Activated T-helper 17 cell treated with anti-CD3 and anti-CD28 coated beads, Interleukin-2, amount 50 U/mL, for 72 hours (primary cell): ENCODE results near the gene LRP1. TPM values are rescaled to one million over a fixed set of nuclear protein-coding genes. Genes with fewer than 3 reads are reported as not detected.

Source experiments
- ATAC-seq: fragments of 150-1000 bp; cut with Tn5 transposase; replicated peaks from 2 replicates; pipeline ENCODE4 v1.10.0; 2021; ENCODE audit warnings: mild to moderate bottlenecking, moderate library complexity
- H3K27ac Mint-ChIP-seq: one replicate; pipeline ENCODE4 v1.8.0; 2022; ENCODE audit warnings: mixed read lengths
- H3K27me3 Mint-ChIP-seq: one replicate; pipeline ENCODE4 v1.8.0; 2022; ENCODE audit warnings: mixed read lengths
- H3K36me3 Mint-ChIP-seq: one replicate; pipeline ENCODE4 v1.8.0; 2022; ENCODE audit warnings: low read depth, mild to moderate bottlenecking, mixed read lengths
- H3K4me1 Mint-ChIP-seq: one replicate; pipeline ENCODE4 v1.8.0; 2022; ENCODE audit warnings: mixed read lengths
- H3K4me3 Mint-ChIP-seq: one replicate; pipeline ENCODE4 v1.8.0; 2022; ENCODE audit warnings: mild to moderate bottlenecking, mixed read lengths
- H3K9me3 Mint-ChIP-seq: one replicate; pipeline ENCODE4 v1.8.0; 2022; ENCODE audit warnings: mixed read lengths
- total RNA-seq, 2 donors: library from RNA; stranded (reverse); gene quantifications; one replicate each; pipeline ENCODE4 v1.2.3, GENCODE V29; 2022

Gene LRP1
- total RNA-seq, 2 donors from 2014 or later: 2.4 to 20.2 TPM

DNA sequence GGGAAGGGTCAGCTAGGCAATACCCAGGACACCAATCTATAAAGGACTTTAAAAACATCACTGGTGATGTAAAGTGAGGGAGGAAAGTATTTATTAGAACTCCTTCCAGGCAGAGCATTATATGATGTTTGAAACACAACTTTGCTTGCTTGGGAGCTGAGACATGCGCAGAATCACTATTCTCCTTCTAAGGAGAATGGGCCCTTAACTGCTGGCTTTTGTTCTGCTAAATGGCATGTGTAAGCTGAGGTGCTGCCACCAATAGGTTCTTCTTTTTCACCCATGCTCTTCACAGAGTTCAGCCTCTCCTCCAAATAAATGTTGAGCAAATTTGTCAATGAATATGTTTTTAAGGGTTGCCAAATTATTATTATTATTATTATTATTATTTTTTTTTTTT is 118.8 kb downstream of the LRP1 start:
- Mint-ChIP-seq H3K27me3 (peaks cover 17% of the 10 kb centered on the region), H3K4me3 (no peak overlapping the region), H3K27ac (no peak overlapping the region), H3K9me3 (no peaks in the 10 kb centered on the region), H3K4me1 (peaks cover 19% of the 10 kb centered on the region), H3K36me3 (no peaks in the 10 kb centered on the region)
- no peak for ATAC-seq

DNA sequence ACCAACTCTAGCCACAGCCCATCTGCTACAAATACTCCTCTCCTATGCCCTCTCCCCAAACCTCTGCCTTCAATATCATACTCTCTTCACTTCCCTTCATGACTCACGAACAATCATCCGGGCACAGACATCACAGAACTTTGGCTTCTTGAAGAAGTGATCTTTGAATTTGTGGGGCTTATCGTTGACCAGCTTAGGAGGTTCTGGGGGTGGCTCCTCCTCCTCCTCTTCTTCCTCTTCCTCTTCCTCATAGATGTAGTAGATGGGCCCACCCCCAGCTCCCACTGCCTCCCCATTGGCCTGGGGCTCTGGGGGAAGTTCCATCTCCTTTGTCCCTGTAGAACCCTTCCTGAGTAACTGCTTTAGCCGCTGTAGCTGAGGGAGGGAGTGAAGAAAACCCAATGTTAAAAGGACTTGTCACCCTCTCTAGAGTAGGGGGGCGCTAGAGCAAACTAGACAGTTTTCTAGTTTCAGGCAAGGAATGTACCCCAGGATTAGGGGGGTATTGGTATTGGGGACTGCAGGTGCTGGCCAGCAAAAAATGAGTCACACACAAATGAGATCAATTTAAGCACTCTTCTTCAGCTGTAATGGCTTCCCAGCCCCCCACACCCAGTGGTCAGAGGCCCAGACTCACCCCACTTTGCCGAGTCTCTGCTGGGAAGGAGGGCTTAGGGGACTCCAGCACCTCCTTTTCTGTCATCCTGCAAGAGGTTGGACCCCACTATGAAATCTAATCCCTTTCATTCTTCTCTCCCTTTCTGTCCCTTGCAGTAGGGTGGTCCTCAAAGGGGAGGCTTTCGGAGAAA is 120.9 kb downstream of the LRP1 start:
- no peak for ATAC-seq
- Mint-ChIP-seq H3K27ac (no peak overlapping the region), H3K9me3 (no peaks in the 10 kb centered on the region), H3K4me1 (peaks cover 8% of the 10 kb centered on the region), H3K4me3 (no peak overlapping the region), H3K27me3 (peaks cover 5% of the 10 kb centered on the region), H3K36me3 (peaks cover 9% of the 10 kb centered on the region)

DNA sequence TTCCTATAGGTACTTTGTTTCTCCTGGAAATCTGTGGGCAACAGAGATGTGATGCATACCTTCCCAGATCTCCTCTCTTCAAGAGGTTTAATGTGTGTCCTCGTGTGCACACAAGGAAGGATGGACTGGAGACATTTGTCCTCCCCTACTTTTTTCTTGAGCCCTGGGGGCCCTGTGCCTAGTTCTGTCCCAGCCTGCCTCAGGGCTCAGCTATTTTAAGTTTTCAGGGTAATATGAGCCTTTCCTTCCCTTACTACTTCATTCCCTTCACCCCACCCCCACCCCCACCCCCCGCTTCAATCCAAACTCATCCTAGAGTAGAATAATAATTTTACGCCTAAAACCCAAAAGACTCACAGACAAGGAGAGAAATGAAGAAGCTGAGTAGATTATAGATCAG is 122.3 kb downstream of the LRP1 start:
- H3K9me3 Mint-ChIP-seq: no peaks in the 10 kb centered on the region
- H3K4me3 Mint-ChIP-seq: no peak overlapping the region
- H3K27me3 Mint-ChIP-seq: no peaks in the 10 kb centered on the region
- peaks cover 15% of the 10 kb centered on the region for H3K36me3 Mint-ChIP-seq
- no peak overlapping the region for H3K27ac Mint-ChIP-seq
- peaks cover 5% of the 10 kb centered on the region for H3K4me1 Mint-ChIP-seq
- no peak for ATAC-seq

DNA sequence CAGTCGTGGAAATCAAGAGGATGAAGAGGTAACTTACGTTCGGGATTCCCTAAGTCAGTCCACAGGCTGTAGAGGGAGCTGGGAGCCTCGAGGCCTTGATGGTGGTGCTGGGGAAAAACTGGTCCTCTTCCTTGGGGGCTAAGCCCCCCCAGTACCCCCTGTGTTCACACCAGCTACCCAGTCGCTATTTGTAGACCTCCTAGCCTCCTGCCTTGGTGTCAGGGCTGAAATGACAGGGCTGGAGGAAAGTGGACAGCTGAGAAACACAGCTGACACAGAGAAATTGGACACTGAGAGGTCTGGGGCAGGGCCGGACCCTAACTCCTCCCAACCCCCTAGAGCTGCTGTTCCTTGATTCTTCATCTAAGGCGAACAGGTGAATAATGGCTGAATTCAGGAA is 122.7 kb downstream of the LRP1 start, which contains the start of gene STAC3:
Gene STAC3 (minus strand): TSS at position 232 of the 400 bp plus-strand sequence. CDS start 1,551 bp downstream, outside the sequence.
- Mint-ChIP-seq H3K9me3 (no peaks in the 10 kb centered on the region), H3K4me3 (no peak within 1 kb of the TSS), H3K36me3 (peaks cover 20% of the 10 kb centered on the region), H3K4me1 (peaks cover 5% of the 10 kb centered on the region), H3K27me3 (no peaks in the 10 kb centered on the region), H3K27ac (no peak within 1 kb of the TSS)
- ATAC-seq: no peak

DNA sequence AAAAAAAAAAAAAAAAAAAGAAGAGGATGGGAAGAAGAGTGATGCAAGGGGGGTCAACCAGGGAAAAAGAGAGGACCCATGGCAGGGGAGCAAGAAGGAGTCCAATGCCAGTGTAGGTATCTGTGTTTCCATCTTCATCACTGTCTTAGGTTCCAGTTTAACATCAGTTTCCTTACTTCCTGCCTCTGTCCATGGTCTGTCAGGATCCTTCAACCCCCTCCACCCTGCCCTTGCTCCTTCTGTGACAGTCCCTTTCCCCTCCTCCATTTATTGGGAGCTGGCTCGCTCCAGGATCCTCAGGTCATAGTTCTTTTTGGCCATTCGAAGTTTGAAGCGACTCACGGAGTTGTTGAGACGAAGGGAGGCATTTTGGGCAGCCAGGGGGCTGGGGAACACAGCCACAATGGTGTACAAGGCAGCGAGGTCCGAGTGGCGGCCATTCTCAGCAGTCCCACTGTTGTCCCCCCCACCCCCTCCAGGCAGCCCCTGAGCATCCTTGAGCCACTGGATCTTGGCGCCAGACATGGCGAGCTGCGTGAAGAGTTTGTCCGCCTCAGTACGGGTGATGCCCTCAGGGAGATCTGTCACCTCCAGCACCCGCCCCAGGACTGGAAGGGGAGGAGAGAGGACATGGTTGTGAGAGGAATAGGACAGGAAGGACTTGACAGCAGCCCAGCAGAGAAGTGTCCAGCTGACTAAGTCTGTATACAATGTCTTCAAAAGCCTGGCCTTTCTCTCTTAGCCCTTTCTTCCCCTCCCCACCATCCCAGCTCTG is 126.4 kb downstream of the LRP1 start:
- Mint-ChIP-seq H3K4me3 (no peak overlapping the region), H3K36me3 (peaks cover 51% of the 10 kb centered on the region), H3K9me3 (no peaks in the 10 kb centered on the region), H3K4me1 (no peaks in the 10 kb centered on the region), H3K27me3 (no peaks in the 10 kb centered on the region), H3K27ac (no peak overlapping the region)
- no peak for ATAC-seq

DNA sequence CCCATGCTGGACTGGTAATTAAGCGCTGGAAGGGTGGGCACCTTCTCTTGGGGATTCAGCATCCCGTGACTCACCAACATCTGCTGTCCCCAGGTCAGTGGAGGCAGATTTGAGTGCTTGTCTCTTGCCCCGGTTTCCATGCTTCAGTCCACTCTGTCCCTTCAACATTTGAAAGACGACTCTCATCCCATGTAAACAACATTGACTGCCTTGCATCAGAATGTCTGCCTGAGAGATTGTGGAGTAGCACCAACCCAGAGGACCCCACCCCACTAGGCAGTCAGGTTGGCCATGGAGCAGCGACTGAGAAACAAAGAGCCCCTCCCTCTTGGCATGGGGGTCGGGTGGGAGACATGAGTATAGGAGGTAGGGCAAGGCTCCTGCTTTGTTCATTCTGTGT is 127.6 kb downstream of the LRP1 start:
- ATAC-seq: no peak
- no peaks in the 10 kb centered on the region for H3K9me3 Mint-ChIP-seq
- H3K27ac Mint-ChIP-seq: no peak overlapping the region
- H3K36me3 Mint-ChIP-seq: peaks cover 61% of the 10 kb centered on the region
- no peaks in the 10 kb centered on the region for H3K27me3 Mint-ChIP-seq
- H3K4me1 Mint-ChIP-seq: no peaks in the 10 kb centered on the region
- no peak overlapping the region for H3K4me3 Mint-ChIP-seq

DNA sequence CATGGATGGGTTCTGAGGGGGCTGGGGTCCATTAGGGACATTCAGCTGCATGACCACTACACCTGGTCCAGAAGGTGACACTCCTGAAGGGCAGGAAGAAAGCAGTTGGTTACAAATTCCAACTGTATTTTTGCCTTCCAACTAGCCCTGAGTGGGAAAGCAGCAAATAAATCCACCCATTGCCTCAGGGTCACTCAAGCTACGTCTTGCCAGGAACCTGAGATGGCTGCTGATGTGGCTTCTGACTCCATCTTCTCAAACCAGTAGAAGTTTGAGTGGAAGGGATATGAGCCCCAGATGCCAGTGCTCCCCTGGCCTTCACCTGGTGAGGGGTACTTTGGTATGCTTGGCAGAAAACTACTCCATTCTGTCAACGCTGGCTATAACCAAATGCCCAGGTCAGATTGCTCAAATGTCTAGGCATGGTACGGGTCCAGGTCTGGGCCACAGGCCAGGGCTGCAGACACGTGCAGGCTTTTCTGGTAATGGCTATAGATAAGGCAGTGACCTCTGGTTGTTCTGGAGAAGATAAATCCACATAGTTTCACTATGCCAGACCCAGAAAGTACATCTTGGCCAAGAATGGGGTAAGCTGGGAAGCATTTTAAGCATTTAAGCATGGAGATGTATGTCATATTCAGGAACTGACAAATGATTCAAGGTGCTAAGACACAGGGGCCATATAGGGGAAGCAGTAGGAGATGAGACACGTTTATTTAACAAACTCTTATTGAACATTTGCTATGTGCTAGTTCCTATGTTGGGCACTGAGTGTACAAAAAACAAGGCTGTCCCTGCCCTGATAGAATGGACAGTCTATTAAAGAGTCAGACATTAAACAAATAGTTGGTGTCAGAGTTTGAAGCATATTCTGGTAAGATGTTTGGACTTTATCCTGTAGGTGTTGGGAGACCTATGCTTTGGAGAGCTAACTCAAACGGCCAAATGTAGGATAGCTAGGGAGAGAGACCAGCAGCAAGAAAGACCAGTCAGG is 131.0 kb downstream of the LRP1 start:
- Mint-ChIP-seq H3K36me3 (peaks cover 81% of the 10 kb centered on the region), H3K4me3 (no peak overlapping the region), H3K27ac (no peak overlapping the region), H3K4me1 (no peaks in the 10 kb centered on the region), H3K27me3 (no peaks in the 10 kb centered on the region), H3K9me3 (no peaks in the 10 kb centered on the region)
- ATAC-seq: no peak

DNA sequence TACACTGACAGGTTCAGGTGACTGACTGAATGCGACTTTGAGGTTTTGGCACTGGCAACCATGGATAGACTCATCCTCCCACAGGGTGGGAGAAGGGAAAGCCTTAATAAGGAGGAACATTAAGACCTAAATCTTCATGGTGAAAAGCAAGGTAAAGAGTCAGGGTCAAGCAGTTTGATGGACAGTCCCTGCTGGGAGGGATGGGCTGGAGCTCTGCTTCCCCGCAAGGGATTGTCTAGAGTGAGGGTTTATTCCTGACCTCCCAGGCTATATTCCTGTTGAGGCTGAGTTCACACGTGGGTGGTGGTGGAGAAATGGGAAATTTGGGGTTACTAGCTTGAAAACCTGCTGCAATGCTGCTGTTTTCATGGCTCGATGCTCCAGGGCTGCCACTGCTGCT is 132.1 kb downstream of the LRP1 start:
- no peak for ATAC-seq
- no peaks in the 10 kb centered on the region for H3K27me3 Mint-ChIP-seq
- H3K36me3 Mint-ChIP-seq: peaks cover 86% of the 10 kb centered on the region
- no peak overlapping the region for H3K27ac Mint-ChIP-seq
- H3K4me3 Mint-ChIP-seq: no peak overlapping the region
- H3K4me1 Mint-ChIP-seq: no peaks in the 10 kb centered on the region
- no peaks in the 10 kb centered on the region for H3K9me3 Mint-ChIP-seq

DNA sequence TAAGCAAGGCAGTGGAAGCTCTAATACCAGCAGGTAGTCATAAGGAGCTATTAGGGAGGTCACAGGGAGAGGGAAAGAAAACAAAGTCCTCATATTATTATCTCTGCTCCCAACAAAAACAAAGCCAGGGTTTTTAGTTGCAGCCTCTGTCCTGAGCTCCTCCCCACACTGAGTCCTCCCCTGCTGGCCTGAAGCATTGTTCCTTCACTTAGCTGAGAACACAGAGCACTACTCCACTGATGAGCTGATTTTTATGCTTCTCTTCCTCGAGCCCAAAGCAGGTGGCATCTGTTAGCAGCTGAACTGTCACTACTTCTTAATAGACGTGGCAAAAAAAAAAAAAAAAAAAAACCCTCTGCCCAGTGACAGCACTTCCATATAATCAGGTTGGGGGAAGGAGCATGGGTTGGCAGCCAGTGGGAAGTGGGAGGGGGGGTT is 133.2 kb downstream of the LRP1 start:
- H3K9me3 Mint-ChIP-seq: no peaks in the 10 kb centered on the region
- H3K27ac Mint-ChIP-seq: no peak overlapping the region
- no peak overlapping the region for H3K4me3 Mint-ChIP-seq
- no peak for ATAC-seq
- H3K36me3 Mint-ChIP-seq: peaks cover 86% of the 10 kb centered on the region
- no peaks in the 10 kb centered on the region for H3K27me3 Mint-ChIP-seq
- no peaks in the 10 kb centered on the region for H3K4me1 Mint-ChIP-seq

DNA sequence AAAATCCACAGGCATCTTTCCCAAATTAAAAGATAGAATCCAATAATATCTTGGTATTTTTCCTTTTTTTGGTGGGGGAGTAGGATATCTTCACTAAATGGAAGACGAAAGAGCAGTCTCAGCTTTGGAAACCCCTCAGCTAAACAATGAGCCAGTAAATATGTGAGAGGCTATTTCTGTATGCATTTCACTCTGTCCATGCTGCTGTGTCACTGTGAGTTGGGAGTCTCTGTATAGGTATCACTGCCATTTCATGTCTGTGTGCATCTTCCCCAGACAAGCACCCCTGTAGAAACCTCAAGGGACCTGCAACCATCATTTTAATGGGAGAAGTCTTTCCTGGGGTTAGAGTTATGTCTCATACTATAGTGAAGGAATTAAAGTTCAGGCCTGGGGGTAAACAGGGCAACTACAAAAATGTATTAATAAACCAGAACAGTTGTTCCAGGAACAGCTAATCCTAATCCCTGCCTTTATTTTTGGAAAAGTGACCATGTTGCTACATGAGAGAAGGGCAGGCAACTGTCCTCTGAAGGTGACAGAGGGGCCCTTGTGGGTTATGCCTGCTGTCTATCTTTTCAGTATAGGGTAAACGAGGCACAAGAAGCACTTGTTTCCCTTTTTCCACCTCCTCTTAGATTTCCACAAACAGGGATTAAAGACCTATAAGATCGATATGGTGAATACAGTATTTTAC is 134.0 kb downstream of the LRP1 start:
- Mint-ChIP-seq H3K4me3 (no peak overlapping the region), H3K27me3 (no peaks in the 10 kb centered on the region), H3K36me3 (peaks cover 86% of the 10 kb centered on the region), H3K9me3 (no peaks in the 10 kb centered on the region), H3K4me1 (peaks cover 5% of the 10 kb centered on the region), H3K27ac (no peak overlapping the region)
- no peak for ATAC-seq

Other genes starting within 250 kb of the LRP1 start
- not detected for gene SDR9C7, start 194.1 kb upstream of the LRP1 start, total RNA-seq
- under 1 TPM; 0.11 to 0.69 TPM for gene RDH16, start 170.9 kb upstream of the LRP1 start, total RNA-seq
- 1 to 10 TPM; 4.2 to 4.7 TPM for gene ZBTB39, start 121.9 kb upstream of the LRP1 start, total RNA-seq
- gene TAC3, start 112.0 kb upstream of the LRP1 start, total RNA-seq: 1 to 10 TPM in 1 of 2 donors, not detected in 1; 1.5 TPM
- 1 to 10 TPM; 2.1 to 5.1 TPM for gene MYO1A, start 78.4 kb upstream of the LRP1 start, total RNA-seq
- 100 to 1,000 TPM in 1 of 2 donors, 10 to 100 TPM in 1; 62.3 to 117 TPM for gene NEMP1, start 49.7 kb upstream of the LRP1 start, total RNA-seq
- gene NAB2, start 39.4 kb upstream of the LRP1 start, total RNA-seq: 10 to 100 TPM; 20.6 to 61.4 TPM
- 100 to 1,000 TPM; 177 to 332 TPM for gene STAT6, start 17.1 kb upstream of the LRP1 start, total RNA-seq
- gene LRP1-AS, start 19.1 kb downstream of the LRP1 start, total RNA-seq: not detected
- gene NXPH4, start 88.3 kb downstream of the LRP1 start, total RNA-seq: 1 to 10 TPM in 1 of 2 donors, under 1 TPM in 1; 0.34 to 1.4 TPM
- 100 to 1,000 TPM; 232 to 320 TPM for gene SHMT2, start 101.2 kb downstream of the LRP1 start, total RNA-seq
- gene STAC3, start 122.7 kb downstream of the LRP1 start, total RNA-seq: 1 to 10 TPM; 3.2 to 4.5 TPM